GM23338 (cell line): ENCODE measurements around the gene TSNAX.

Experiments
- CREB1 ChIP-seq: fragments of 250-450 bp; sonication (Bioruptor Pico); IDR thresholded peaks from 2 replicates; pipeline ENCODE4 v1.5.0; 2020; ENCODE audit warnings: low read depth, mild to moderate bottlenecking, moderate library complexity
- EZH2 ChIP-seq: fragments of 200-600 bp; sonication (generic); IDR thresholded peaks from one replicate; pipeline ENCODE4 v1.8.0; 2017; ENCODE audit warnings: antibody characterized with exemption, mild to moderate bottlenecking, low read depth; ENCODE audit not compliant: unreplicated experiment
- EZH2phosphoT487 ChIP-seq: fragments of 200-600 bp; sonication (generic); IDR thresholded peaks from one replicate; pipeline ENCODE4 v1.8.1; 2018; ENCODE audit warnings: antibody characterized with exemption; ENCODE audit not compliant: unreplicated experiment
- JUNB ChIP-seq: IDR thresholded peaks from one replicate; pipeline ENCODE4 v1.6.1; 2016; ENCODE audit warnings: antibody characterized with exemption; ENCODE audit not compliant: unreplicated experiment
- NANOG ChIP-seq: IDR thresholded peaks from 2 replicates; pipeline ENCODE4 v1.6.1; 2016; ENCODE audit warnings: antibody characterized with exemption, borderline replicate concordance
- POLR2AphosphoS5 ChIP-seq: IDR thresholded peaks from 2 replicates; pipeline ENCODE4 v1.6.1; 2016; ENCODE audit warnings: antibody characterized with exemption, low read depth
- STAT1 ChIP-seq: IDR thresholded peaks from one replicate; pipeline ENCODE4 v1.6.1; 2016; ENCODE audit warnings: antibody characterized with exemption; ENCODE audit not compliant: unreplicated experiment
- ZNF114 ChIP-seq: fragments of 250-450 bp; sonication (Bioruptor Pico); IDR thresholded peaks from 2 replicates; pipeline ENCODE4 v1.5.0; 2020; ENCODE audit warnings: mild to moderate bottlenecking, moderate library complexity
- ZNF331 ChIP-seq: fragments of 250-450 bp; sonication (Bioruptor Pico); IDR thresholded peaks from 2 replicates; pipeline ENCODE4 v1.5.0; 2020; ENCODE audit warnings: low read depth, mild to moderate bottlenecking, moderate library complexity
- TF ChIP-seq, protein P1 (sequence below), 2 experiments: fragments of 200-600 bp in 1 of 2; sonication (generic) in 1 of 2; conservative IDR thresholded peaks; 2 replicates each; pipeline versions ENCODE4 v1.5.1 to v1.6.1; 2016 to 2017; ENCODE audit warnings: antibody characterized with exemption in 2 of 2, low read depth in 2 of 2, mild to moderate bottlenecking in 2 of 2, moderate library complexity in 1 of 2
- TF ChIP-seq, protein P2 (sequence below): IDR thresholded peaks from 2 replicates; pipeline ENCODE4 v1.6.1; 2016; ENCODE audit warnings: antibody characterized with exemption
- TF ChIP-seq, protein P3 (sequence below): fragments of 250-450 bp; sonication (Bioruptor Pico); IDR thresholded peaks from 2 replicates; pipeline ENCODE4 v1.5.0; 2020; ENCODE audit warnings: mild to moderate bottlenecking, moderate library complexity
- TF ChIP-seq, protein P4 (sequence below): IDR thresholded peaks from one replicate; pipeline ENCODE4 v1.6.1; 2018; ENCODE audit warnings: antibody characterized with exemption; ENCODE audit not compliant: unreplicated experiment

DNA sequence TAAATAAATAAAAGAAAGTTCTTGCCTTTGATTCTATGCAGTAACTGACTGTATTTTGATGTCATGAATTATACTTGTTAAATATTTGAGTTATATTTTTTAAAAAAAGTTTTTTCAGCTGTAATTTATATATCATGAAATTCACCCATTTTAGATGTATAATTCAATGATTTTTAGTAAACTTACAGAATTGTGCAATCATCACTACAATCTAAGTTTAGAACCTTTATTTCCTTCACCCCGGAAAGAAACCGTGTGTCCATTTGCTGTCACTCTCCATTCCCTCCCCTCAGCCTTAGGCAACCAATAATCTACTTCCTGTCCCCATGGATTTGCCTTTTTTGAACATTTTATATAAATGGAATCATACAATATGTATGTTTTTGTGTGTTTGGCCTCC lies 65.7 kb downstream of the TSNAX start:
- no peak for TF ChIP-seq EZH2
- no peak for TF ChIP-seq ZNF331 (CRISPR knock-in tag)
- TF ChIP-seq, protein P1, sequence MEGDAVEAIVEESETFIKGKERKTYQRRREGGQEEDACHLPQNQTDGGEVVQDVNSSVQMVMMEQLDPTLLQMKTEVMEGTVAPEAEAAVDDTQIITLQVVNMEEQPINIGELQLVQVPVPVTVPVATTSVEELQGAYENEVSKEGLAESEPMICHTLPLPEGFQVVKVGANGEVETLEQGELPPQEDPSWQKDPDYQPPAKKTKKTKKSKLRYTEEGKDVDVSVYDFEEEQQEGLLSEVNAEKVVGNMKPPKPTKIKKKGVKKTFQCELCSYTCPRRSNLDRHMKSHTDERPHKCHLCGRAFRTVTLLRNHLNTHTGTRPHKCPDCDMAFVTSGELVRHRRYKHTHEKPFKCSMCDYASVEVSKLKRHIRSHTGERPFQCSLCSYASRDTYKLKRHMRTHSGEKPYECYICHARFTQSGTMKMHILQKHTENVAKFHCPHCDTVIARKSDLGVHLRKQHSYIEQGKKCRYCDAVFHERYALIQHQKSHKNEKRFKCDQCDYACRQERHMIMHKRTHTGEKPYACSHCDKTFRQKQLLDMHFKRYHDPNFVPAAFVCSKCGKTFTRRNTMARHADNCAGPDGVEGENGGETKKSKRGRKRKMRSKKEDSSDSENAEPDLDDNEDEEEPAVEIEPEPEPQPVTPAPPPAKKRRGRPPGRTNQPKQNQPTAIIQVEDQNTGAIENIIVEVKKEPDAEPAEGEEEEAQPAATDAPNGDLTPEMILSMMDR (conservative IDR thresholded peaks at IDR 0.05; ENCODE audit: low read depth in 2 of 2): no peak
- no peak for TF ChIP-seq POLR2AphosphoS5
- no peak for TF ChIP-seq EZH2phosphoT487
- TF ChIP-seq, protein P2, sequence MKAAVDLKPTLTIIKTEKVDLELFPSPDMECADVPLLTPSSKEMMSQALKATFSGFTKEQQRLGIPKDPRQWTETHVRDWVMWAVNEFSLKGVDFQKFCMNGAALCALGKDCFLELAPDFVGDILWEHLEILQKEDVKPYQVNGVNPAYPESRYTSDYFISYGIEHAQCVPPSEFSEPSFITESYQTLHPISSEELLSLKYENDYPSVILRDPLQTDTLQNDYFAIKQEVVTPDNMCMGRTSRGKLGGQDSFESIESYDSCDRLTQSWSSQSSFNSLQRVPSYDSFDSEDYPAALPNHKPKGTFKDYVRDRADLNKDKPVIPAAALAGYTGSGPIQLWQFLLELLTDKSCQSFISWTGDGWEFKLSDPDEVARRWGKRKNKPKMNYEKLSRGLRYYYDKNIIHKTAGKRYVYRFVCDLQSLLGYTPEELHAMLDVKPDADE: no peak
- TF ChIP-seq, protein P3, sequence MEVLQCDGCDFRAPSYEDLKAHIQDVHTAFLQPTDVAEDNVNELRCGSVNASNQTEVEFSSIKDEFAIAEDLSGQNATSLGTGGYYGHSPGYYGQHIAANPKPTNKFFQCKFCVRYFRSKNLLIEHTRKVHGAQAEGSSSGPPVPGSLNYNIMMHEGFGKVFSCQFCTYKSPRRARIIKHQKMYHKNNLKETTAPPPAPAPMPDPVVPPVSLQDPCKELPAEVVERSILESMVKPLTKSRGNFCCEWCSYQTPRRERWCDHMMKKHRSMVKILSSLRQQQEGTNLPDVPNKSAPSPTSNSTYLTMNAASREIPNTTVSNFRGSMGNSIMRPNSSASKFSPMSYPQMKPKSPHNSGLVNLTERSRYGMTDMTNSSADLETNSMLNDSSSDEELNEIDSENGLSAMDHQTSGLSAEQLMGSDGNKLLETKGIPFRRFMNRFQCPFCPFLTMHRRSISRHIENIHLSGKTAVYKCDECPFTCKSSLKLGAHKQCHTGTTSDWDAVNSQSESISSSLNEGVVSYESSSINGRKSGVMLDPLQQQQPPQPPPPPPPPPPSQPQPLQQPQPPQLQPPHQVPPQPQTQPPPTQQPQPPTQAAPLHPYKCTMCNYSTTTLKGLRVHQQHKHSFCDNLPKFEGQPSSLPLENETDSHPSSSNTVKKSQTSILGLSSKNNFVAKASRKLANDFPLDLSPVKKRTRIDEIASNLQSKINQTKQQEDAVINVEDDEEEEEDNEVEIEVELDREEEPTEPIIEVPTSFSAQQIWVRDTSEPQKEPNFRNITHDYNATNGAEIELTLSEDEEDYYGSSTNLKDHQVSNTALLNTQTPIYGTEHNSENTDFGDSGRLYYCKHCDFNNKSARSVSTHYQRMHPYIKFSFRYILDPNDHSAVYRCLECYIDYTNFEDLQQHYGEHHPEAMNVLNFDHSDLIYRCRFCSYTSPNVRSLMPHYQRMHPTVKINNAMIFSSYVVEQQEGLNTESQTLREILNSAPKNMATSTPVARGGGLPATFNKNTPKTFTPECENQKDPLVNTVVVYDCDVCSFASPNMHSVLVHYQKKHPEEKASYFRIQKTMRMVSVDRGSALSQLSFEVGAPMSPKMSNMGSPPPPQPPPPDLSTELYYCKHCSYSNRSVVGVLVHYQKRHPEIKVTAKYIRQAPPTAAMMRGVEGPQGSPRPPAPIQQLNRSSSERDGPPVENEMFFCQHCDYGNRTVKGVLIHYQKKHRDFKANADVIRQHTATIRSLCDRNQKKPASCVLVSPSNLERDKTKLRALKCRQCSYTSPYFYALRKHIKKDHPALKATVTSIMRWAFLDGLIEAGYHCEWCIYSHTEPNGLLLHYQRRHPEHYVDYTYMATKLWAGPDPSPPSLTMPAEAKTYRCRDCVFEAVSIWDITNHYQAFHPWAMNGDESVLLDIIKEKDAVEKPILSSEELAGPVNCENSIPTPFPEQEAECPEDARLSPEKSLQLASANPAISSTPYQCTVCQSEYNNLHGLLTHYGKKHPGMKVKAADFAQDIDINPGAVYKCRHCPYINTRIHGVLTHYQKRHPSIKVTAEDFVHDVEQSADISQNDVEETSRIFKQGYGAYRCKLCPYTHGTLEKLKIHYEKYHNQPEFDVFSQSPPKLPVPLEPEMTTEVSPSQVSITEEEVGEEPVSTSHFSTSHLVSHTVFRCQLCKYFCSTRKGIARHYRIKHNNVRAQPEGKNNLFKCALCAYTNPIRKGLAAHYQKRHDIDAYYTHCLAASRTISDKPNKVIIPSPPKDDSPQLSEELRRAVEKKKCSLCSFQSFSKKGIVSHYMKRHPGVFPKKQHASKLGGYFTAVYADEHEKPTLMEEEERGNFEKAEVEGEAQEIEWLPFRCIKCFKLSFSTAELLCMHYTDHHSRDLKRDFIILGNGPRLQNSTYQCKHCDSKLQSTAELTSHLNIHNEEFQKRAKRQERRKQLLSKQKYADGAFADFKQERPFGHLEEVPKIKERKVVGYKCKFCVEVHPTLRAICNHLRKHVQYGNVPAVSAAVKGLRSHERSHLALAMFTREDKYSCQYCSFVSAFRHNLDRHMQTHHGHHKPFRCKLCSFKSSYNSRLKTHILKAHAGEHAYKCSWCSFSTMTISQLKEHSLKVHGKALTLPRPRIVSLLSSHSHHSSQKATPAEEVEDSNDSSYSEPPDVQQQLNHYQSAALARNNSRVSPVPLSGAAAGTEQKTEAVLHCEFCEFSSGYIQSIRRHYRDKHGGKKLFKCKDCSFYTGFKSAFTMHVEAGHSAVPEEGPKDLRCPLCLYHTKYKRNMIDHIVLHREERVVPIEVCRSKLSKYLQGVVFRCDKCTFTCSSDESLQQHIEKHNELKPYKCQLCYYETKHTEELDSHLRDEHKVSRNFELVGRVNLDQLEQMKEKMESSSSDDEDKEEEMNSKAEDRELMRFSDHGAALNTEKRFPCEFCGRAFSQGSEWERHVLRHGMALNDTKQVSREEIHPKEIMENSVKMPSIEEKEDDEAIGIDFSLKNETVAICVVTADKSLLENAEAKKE (CRISPR knock-in tag): no peak
- TF ChIP-seq JUNB: no peak
- TF ChIP-seq, protein P4, sequence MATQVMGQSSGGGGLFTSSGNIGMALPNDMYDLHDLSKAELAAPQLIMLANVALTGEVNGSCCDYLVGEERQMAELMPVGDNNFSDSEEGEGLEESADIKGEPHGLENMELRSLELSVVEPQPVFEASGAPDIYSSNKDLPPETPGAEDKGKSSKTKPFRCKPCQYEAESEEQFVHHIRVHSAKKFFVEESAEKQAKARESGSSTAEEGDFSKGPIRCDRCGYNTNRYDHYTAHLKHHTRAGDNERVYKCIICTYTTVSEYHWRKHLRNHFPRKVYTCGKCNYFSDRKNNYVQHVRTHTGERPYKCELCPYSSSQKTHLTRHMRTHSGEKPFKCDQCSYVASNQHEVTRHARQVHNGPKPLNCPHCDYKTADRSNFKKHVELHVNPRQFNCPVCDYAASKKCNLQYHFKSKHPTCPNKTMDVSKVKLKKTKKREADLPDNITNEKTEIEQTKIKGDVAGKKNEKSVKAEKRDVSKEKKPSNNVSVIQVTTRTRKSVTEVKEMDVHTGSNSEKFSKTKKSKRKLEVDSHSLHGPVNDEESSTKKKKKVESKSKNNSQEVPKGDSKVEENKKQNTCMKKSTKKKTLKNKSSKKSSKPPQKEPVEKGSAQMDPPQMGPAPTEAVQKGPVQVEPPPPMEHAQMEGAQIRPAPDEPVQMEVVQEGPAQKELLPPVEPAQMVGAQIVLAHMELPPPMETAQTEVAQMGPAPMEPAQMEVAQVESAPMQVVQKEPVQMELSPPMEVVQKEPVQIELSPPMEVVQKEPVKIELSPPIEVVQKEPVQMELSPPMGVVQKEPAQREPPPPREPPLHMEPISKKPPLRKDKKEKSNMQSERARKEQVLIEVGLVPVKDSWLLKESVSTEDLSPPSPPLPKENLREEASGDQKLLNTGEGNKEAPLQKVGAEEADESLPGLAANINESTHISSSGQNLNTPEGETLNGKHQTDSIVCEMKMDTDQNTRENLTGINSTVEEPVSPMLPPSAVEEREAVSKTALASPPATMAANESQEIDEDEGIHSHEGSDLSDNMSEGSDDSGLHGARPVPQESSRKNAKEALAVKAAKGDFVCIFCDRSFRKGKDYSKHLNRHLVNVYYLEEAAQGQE: no peak
- no peak for TF ChIP-seq ZNF114
- TF ChIP-seq CREB1 (CRISPR knock-in tag): no peak
- TF ChIP-seq STAT1: no peak
- no peak for TF ChIP-seq NANOG
